Measurements from ENCODE around the gene GAST. TPM values are rescaled to one million over a fixed set of nuclear protein-coding genes. Genes with fewer than 3 reads are reported as not detected.

GAST gene
- total RNA-seq, 1 donor from 2014 or later: not detected

DNA sequence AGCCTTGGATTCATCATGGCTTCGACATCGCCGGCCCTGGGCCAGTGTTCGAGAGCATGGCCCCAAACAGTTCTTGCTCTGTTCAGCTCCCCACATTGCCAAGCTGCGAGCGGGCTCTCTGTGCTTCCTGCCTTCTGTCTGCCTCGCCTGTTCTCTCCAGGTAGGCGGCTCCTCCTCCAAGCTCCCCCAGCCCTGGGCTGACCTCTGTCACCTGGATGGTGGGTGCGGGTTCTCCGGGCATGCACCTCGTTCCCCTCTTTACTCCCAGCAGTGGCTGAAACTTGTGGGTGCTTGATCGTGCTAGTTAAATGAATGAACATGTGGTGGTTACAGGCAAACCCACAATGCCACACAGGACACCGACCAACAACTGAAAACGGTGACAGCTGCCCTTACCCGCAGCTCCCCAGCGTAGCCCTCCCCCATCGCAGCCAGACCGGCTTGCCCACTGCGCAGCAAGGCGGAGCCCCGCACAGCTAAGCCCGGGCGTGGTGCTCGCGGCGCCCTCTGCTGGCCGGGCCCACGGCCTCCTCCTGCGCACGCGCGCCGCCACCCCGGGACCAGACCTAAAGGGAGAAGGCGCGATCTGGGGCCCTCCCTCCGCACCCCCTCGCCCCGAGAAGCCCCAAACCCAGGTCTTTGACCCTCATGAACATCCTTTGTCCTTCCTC is 46.4 kb upstream of the GAST start:
- TF ChIP-seq, protein P1, sequence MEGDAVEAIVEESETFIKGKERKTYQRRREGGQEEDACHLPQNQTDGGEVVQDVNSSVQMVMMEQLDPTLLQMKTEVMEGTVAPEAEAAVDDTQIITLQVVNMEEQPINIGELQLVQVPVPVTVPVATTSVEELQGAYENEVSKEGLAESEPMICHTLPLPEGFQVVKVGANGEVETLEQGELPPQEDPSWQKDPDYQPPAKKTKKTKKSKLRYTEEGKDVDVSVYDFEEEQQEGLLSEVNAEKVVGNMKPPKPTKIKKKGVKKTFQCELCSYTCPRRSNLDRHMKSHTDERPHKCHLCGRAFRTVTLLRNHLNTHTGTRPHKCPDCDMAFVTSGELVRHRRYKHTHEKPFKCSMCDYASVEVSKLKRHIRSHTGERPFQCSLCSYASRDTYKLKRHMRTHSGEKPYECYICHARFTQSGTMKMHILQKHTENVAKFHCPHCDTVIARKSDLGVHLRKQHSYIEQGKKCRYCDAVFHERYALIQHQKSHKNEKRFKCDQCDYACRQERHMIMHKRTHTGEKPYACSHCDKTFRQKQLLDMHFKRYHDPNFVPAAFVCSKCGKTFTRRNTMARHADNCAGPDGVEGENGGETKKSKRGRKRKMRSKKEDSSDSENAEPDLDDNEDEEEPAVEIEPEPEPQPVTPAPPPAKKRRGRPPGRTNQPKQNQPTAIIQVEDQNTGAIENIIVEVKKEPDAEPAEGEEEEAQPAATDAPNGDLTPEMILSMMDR (IDR thresholded peaks at IDR 0.05): peak; percentile 97
- peak; percentile 97 for DNase-seq (ENCODE audit: extremely low spot score, unreplicated experiment)
- Mint-ChIP-seq H3K4me3 (ENCODE audit: unreplicated experiment) (peak overlapping the region; percentile 71), H3K27me3 (ENCODE audit: unreplicated experiment) (no peaks in the 10 kb centered on the region), H3K4me1 (ENCODE audit: unreplicated experiment) (peaks cover 14% of the 10 kb centered on the region), H3K27ac (ENCODE audit: unreplicated experiment) (peak overlapping the region; percentile 95), H3K36me3 (ENCODE audit: unreplicated experiment) (no peaks in the 10 kb centered on the region), H3K9me3 (ENCODE audit: unreplicated experiment) (no peaks in the 10 kb centered on the region)

DNA sequence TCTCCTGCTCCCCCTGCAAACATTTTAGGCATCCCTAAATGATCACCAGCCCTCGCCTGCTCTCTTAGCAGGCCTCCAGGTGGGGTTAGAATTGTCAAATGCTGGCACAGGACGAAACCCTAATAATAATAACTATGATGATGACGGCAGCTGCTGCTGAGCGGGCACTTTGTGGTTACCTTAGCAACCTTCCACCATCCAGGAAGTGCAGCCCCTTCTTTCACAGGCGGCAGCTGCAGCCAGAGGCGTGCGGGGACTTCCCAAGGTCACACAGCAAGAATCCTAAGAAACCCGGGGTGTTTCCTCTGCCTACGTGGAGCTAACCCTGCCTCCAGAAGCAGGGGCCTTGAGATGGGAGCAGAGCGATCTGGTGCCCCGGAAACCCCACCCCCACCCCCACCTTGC is 45.9 kb upstream of the GAST start:
- Mint-ChIP-seq H3K27me3 (ENCODE audit: unreplicated experiment) (no peaks in the 10 kb centered on the region), H3K9me3 (ENCODE audit: unreplicated experiment) (no peaks in the 10 kb centered on the region), H3K4me3 (ENCODE audit: unreplicated experiment) (peak overlapping the region; percentile 71), H3K36me3 (ENCODE audit: unreplicated experiment) (no peaks in the 10 kb centered on the region), H3K27ac (ENCODE audit: unreplicated experiment) (peak overlapping the region; percentile 95), H3K4me1 (ENCODE audit: unreplicated experiment) (peaks cover 14% of the 10 kb centered on the region)
- DNase-seq (ENCODE audit: extremely low spot score, unreplicated experiment): no peak
- TF ChIP-seq, protein P1 (IDR thresholded peaks at IDR 0.05): peak; percentile 14

DNA sequence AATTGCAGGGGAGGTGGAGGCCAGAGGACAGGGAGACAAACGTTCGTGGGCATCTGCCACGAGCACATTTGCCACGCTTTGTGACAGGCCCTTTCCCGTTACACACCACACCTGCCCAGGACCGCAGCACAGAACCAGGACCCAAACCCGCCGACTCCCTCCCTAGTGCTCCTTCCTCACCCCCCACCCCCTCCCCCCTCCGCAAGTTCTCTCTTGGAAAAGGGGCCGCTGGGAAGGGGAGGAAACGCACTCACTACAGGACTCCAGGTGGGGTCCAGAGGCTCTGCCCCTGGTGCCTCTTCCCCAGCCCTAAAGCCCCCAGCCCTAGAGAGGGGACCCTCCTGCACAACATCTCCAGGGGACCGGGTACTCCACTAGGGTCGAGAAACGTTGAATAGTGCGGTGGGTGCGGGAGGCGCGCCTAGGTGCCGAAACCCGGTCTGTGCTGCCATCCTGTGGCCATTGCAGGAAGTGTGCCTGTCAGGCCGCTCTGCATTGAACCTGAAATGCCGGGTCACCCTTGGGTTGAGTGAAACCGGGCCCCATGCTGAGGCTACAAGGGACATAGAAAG is 45.3 kb upstream of the GAST start:
- H3K9me3 Mint-ChIP-seq (ENCODE audit: unreplicated experiment): no peaks in the 10 kb centered on the region
- H3K4me1 Mint-ChIP-seq (ENCODE audit: unreplicated experiment): peaks cover 14% of the 10 kb centered on the region
- H3K27me3 Mint-ChIP-seq (ENCODE audit: unreplicated experiment): no peaks in the 10 kb centered on the region
- DNase-seq (ENCODE audit: extremely low spot score, unreplicated experiment): peak; percentile 92
- peak overlapping the region; percentile 95 for H3K27ac Mint-ChIP-seq (ENCODE audit: unreplicated experiment)
- no peaks in the 10 kb centered on the region for H3K36me3 Mint-ChIP-seq (ENCODE audit: unreplicated experiment)
- H3K4me3 Mint-ChIP-seq (ENCODE audit: unreplicated experiment): peak overlapping the region; percentile 66
- TF ChIP-seq, protein P1 (IDR thresholded peaks at IDR 0.05): peak; percentile 92

DNA sequence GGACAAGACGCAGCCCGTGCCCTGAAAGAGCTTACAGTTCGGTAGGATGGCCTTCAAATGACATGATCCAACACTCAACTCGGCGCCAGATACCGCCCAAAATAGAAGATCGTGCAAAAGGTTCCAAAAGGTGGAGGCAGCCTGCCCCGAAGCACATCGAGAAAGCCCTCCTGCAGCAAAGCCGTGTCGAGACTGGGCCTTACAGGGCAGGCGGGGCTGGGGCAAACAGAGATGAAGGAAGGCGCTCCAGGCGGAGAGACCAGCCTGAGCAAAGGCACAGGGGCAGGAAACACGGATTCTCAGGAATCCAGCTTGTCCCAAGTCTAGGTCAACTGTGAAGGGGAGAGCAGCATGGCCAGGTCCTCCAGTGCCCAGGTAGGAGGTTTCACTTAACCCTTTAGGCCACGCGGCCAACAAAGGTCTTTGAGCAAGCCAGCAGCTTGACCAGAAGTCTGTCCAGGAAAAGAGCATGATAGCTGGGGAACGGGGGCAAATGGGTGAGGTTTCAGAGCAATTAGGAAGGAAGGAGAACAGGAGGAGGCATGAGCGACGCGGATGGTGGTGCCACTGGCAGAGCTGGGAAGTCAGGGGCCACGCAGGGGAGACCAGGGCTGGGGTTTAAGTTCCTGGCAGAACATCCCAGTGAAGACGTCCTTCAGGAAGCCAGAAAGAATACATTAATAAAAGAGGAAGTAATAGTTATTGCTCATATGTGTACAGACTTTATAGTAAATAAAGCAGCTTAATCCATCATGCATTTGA is 44.7 kb upstream of the GAST start:
- H3K4me3 Mint-ChIP-seq (ENCODE audit: unreplicated experiment): no peak overlapping the region
- H3K27me3 Mint-ChIP-seq (ENCODE audit: unreplicated experiment): no peaks in the 10 kb centered on the region

More for the DNA sequence above, 44.7 kb upstream of the GAST start:
- Mint-ChIP-seq H3K9me3 (ENCODE audit: unreplicated experiment) (no peaks in the 10 kb centered on the region), H3K36me3 (ENCODE audit: unreplicated experiment) (no peaks in the 10 kb centered on the region), H3K4me1 (ENCODE audit: unreplicated experiment) (peaks cover 14% of the 10 kb centered on the region), H3K27ac (ENCODE audit: unreplicated experiment) (no peak overlapping the region)
- no peak for DNase-seq (ENCODE audit: extremely low spot score, unreplicated experiment)
- TF ChIP-seq, protein P1 (IDR thresholded peaks at IDR 0.05): no peak
